Nephron (organoid): ENCODE data around the gene STK32C.

ENCODE experiments used
- H3K27ac Mint-ChIP-seq, 3 experiments: 2 replicates each; pipeline ENCODE4 v1.8.0; 2020; ENCODE audit warnings: mixed read lengths in 3 of 3, mild to moderate bottlenecking in 2 of 3, moderate library complexity in 1 of 3
- H3K27me3 Mint-ChIP-seq: 2 replicates; pipeline ENCODE4 v1.8.0; 2021; ENCODE audit warnings: low read depth, mild to moderate bottlenecking, moderate library complexity, mixed read lengths
- H3K36me3 Mint-ChIP-seq: 2 replicates; pipeline ENCODE4 v1.8.0; 2020; ENCODE audit warnings: low read depth, mixed read lengths
- H3K4me1 Mint-ChIP-seq: 2 replicates; pipeline ENCODE4 v1.8.0; 2020; ENCODE audit warnings: mixed read lengths
- H3K4me3 Mint-ChIP-seq, 3 experiments: 2 replicates each; pipeline ENCODE4 v1.8.0; 2020; ENCODE audit warnings: mild to moderate bottlenecking in 3 of 3, mixed read lengths in 3 of 3, moderate library complexity in 2 of 3
- H3K9me3 Mint-ChIP-seq: 2 replicates; pipeline ENCODE4 v1.8.0; 2020; ENCODE audit warnings: mixed read lengths
- CTCF ChIP-seq, 3 experiments: fragments of 200-600 bp; sonication (generic); IDR thresholded peaks; one replicate each; pipeline ENCODE4 v1.5.0; 2021; ENCODE audit warnings: antibody characterized with exemption in 3 of 3; ENCODE audit not compliant: unreplicated experiment in 3 of 3

The STK32C gene

GRCh38 chr10:132241086-132241485, 66.7 kb downstream of the STK32C start:
- Mint-ChIP-seq H3K27ac (peak overlapping the region in 2 of 3 experiments; percentile 7 to 62), H3K27me3 (peaks cover 4% of the 10 kb centered on the region), H3K4me3 (peak overlapping the region in 1 of 3 experiments; percentile 19), H3K36me3 (no peaks in the 10 kb centered on the region), H3K9me3 (no peaks in the 10 kb centered on the region), H3K4me1 (peaks cover 35% of the 10 kb centered on the region)
- no peak for TF ChIP-seq CTCF (IDR thresholded peaks at IDR 0.05; ENCODE audit: unreplicated experiment in 3 of 3)

GRCh38 chr10:132240581-132240980, 67.2 kb downstream of the STK32C start:
- H3K9me3 Mint-ChIP-seq: no peaks in the 10 kb centered on the region
- peaks cover 35% of the 10 kb centered on the region for H3K4me1 Mint-ChIP-seq
- no peak overlapping the region for H3K4me3 Mint-ChIP-seq
- peak overlapping the region in 2 of 3 experiments; percentile 7 to 62 for H3K27ac Mint-ChIP-seq
- no peaks in the 10 kb centered on the region for H3K36me3 Mint-ChIP-seq
- TF ChIP-seq CTCF (IDR thresholded peaks at IDR 0.05; ENCODE audit: unreplicated experiment in 3 of 3): no peak
- peaks cover 4% of the 10 kb centered on the region for H3K27me3 Mint-ChIP-seq

GRCh38 chr10:132240156-132240555, 67.6 kb downstream of the STK32C start:
- Mint-ChIP-seq H3K4me1 (peaks cover 33% of the 10 kb centered on the region), H3K4me3 (no peak overlapping the region), H3K27me3 (peaks cover 4% of the 10 kb centered on the region), H3K27ac (no peak overlapping the region), H3K36me3 (no peaks in the 10 kb centered on the region), H3K9me3 (no peaks in the 10 kb centered on the region)
- TF ChIP-seq CTCF (IDR thresholded peaks at IDR 0.05; ENCODE audit: unreplicated experiment in 3 of 3): no peak

- Mint-ChIP-seq H3K4me1 (peaks cover 27% of the 10 kb centered on the region), H3K27ac (peak overlapping the region in 1 of 3 experiments; percentile 35), H3K4me3 (no peak overlapping the region), H3K36me3 (no peaks in the 10 kb centered on the region), H3K27me3 (peaks cover 4% of the 10 kb centered on the region), H3K9me3 (no peaks in the 10 kb centered on the region)
- no peak for TF ChIP-seq CTCF (IDR thresholded peaks at IDR 0.05; ENCODE audit: unreplicated experiment in 3 of 3)
These were observed 68.4 kb downstream of the STK32C start for GRCh38 chr10:132239126-132240031.

GRCh38 chr10:132238371-132239125, 69.2 kb downstream of the STK32C start:
- Mint-ChIP-seq H3K27me3 (peaks cover 4% of the 10 kb centered on the region), H3K4me1 (peaks cover 27% of the 10 kb centered on the region), H3K27ac (peak overlapping the region; percentile 27 to 51 (median 48)), H3K36me3 (no peaks in the 10 kb centered on the region), H3K9me3 (no peaks in the 10 kb centered on the region), H3K4me3 (no peak overlapping the region)
- no peak for TF ChIP-seq CTCF (IDR thresholded peaks at IDR 0.05; ENCODE audit: unreplicated experiment in 3 of 3)
